MM.1S (cell line): ENCODE data around the gene CERS2.

Experiments
- EZH2 ChIP-seq: fragments of 300-600 bp; sonication (generic); optimal IDR thresholded peaks from 2 replicates; pipeline ENCODE3; 2017; ENCODE audit warnings: low read depth, mild to moderate bottlenecking, antibody characterized with exemption, low read length, mixed read lengths
- EZH2phosphoT487 ChIP-seq: fragments of 300-600 bp; sonication (generic); IDR thresholded peaks from 2 replicates; pipeline ENCODE4 v1.6.1; 2018; ENCODE audit warnings: antibody characterized with exemption, low read length
- TF ChIP-seq, protein P1 (sequence below): fragments of 300-600 bp; sonication (generic); IDR thresholded peaks from 2 replicates; pipeline ENCODE4 v1.5.1; 2016; ENCODE audit warnings: antibody characterized with exemption, low read length, mixed read lengths

DNA sequence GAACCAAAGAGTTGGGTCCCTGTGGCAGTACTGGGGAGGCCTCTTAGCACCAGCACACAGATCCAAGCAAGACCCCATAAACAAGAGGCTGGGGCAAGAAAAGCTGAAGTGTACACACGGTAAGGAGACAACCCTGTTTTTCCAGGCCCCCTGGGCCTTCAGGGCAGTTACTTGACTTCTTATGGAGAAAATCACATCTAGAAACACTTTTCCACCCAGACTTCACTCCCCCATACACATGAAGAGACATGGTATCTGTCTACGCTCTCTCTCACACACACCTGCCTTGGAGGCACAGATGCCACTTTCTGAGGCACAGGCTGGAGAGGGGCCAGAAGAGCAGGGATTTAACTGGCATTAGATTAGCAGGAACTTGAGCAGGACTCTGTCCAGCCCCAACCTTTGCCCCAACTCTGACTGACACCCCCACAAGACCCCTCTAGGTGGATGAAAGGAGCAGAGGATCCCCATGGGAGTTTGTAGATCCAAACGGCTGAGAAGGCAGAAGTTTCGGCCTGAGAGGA lies 2.2 kb downstream of the CERS2 start:
- TF ChIP-seq, protein P1, sequence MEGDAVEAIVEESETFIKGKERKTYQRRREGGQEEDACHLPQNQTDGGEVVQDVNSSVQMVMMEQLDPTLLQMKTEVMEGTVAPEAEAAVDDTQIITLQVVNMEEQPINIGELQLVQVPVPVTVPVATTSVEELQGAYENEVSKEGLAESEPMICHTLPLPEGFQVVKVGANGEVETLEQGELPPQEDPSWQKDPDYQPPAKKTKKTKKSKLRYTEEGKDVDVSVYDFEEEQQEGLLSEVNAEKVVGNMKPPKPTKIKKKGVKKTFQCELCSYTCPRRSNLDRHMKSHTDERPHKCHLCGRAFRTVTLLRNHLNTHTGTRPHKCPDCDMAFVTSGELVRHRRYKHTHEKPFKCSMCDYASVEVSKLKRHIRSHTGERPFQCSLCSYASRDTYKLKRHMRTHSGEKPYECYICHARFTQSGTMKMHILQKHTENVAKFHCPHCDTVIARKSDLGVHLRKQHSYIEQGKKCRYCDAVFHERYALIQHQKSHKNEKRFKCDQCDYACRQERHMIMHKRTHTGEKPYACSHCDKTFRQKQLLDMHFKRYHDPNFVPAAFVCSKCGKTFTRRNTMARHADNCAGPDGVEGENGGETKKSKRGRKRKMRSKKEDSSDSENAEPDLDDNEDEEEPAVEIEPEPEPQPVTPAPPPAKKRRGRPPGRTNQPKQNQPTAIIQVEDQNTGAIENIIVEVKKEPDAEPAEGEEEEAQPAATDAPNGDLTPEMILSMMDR = no peak
- TF ChIP-seq EZH2phosphoT487 (no peak), EZH2 (no peak)
